Mesodermal cell (in vitro differentiated cells): ENCODE data around the gene CCND1. TPM values are rescaled to one million over a fixed set of nuclear protein-coding genes. Genes with fewer than 3 reads are reported as not detected.
A peak's percentile ranks its signal among the peaks of the same experiment; 100 is the strongest.

Experiments used
- H3K27ac ChIP-seq: 2 replicates; pipeline ENCODE4 v1.7.0; 2013; ENCODE audit warnings: mild to moderate bottlenecking, low read depth, low read length, moderate library complexity; ENCODE audit not compliant: severe bottlenecking
- H3K36me3 ChIP-seq: 2 replicates; pipeline ENCODE4 v1.7.1; 2013; ENCODE audit warnings: mild to moderate bottlenecking, low read length, moderate library complexity; ENCODE audit not compliant: control insufficient read depth, insufficient read depth
- H3K4me1 ChIP-seq: one replicate; pipeline ENCODE4 v1.7.1; 2013; ENCODE audit warnings: mild to moderate bottlenecking, low read length; ENCODE audit not compliant: insufficient read depth, control insufficient read depth, poor library complexity, severe bottlenecking
- H3K4me3 ChIP-seq: 2 replicates; pipeline ENCODE4 v1.7.0; 2013; ENCODE audit warnings: low read length, control low read depth, mild to moderate bottlenecking; ENCODE audit not compliant: insufficient read depth, poor library complexity, severe bottlenecking; ENCODE audit errors: extremely low read depth
- H3K9me3 ChIP-seq: 2 replicates; pipeline ENCODE4 v1.7.1; 2013; ENCODE audit warnings: mild to moderate bottlenecking, low read length, moderate library complexity; ENCODE audit not compliant: control insufficient read depth
- WGBS, 2 experiments: methylation state at CpG; one replicate each; pipeline ENCODE4 v1.1.5; 2013; ENCODE audit warnings: missing lambda C conversion rate in 2 of 2; ENCODE audit not compliant: insufficient coverage in 2 of 2; 5-methylcytosine and 5-hydroxymethylcytosine counted together
- polyA plus RNA-seq, 2 experiments: library from polyadenylated mRNA; stranded (reverse); fragments of 50-300 nt; gene quantifications; one replicate each; pipeline ENCODE4 v1.2.3, GENCODE V29; 2013

The CCND1 gene
- 278 TPM for polyA plus RNA-seq (2013, experiment 1 of 2)
- 285 TPM for polyA plus RNA-seq (2013, experiment 2 of 2)

DNA sequence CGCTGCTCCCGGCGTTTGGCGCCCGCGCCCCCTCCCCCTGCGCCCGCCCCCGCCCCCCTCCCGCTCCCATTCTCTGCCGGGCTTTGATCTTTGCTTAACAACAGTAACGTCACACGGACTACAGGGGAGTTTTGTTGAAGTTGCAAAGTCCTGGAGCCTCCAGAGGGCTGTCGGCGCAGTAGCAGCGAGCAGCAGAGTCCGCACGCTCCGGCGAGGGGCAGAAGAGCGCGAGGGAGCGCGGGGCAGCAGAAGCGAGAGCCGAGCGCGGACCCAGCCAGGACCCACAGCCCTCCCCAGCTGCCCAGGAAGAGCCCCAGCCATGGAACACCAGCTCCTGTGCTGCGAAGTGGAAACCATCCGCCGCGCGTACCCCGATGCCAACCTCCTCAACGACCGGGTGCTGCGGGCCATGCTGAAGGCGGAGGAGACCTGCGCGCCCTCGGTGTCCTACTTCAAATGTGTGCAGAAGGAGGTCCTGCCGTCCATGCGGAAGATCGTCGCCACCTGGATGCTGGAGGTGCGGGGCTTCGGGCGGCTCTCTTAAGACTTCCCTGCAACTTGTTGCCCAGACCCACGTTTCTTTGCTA lies at the start of gene CCND1:
Gene CCND1 (plus strand): TSS at position 162 of the 587 bp plus-strand sequence. CDS start 158 bp downstream, at position 320.
- Histone ChIP-seq H3K36me3 (peaks cover 41% of the 10 kb centered on the region), H3K9me3 (no peaks in the 10 kb centered on the region), H3K4me3 (peak within 1 kb of the TSS; percentile 97), H3K4me1 (peaks cover 20% of the 10 kb centered on the region), H3K27ac (peak within 1 kb of the TSS; percentile 83)
- 0% methylated on average over 28 to 30 of the region's 49 CpGs for WGBS, 2 experiments

DNA sequence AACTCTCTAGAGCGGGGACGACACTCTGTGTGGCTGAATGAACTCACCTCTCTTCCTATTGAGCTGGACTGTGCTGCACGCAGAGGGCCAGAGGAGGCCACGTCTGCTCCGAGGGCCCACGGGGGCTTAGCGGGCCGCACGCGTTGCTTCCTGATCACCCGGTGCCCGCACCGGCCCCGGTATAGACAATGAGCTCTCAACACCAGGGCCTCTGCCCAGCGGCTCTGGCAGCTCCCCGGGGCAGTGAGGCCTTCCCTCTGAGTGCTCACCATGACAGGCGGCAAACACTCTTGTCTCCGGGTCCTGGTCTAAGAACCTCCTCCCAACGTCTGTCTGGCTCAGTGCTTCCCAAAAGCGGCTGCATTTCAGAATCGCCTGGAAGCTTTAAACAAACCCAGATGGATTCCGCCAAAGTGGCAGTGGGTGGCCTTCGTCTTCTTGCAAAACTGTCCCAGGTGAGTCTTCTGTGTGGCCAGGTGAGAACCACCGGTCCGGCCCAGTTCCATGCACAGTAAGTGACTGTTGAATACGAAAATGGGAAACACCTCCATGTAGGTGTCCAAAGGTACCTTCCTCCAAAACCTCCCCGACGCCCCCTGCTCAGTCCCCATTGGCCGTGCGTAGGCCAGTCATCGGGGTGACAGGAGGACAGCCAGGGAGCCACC lies 47.8 kb upstream of the CCND1 start:
- Histone ChIP-seq H3K9me3 (peaks cover 9% of the 10 kb centered on the region), H3K36me3 (no peaks in the 10 kb centered on the region), H3K4me3 (no peak overlapping the region), H3K4me1 (peaks cover 4% of the 10 kb centered on the region), H3K27ac (no peak overlapping the region)
- WGBS, 2 experiments: 94 to 96% methylated on average over 31 of the region's 31 CpGs

- WGBS, 2 experiments: 96 to 100% methylated on average over 3 to 6 of the region's 6 CpGs
- peaks cover under 1% of the 10 kb centered on the region for H3K4me1 ChIP-seq
- H3K4me3 ChIP-seq: no peak overlapping the region
- H3K27ac ChIP-seq: no peak overlapping the region
- H3K36me3 ChIP-seq: no peaks in the 10 kb centered on the region
- peaks cover 9% of the 10 kb centered on the region for H3K9me3 ChIP-seq
Observed at GRCh38 chr11:69593851-69594250, 47.1 kb upstream of the CCND1 start.

GRCh38 chr11:69594481-69594880 lies 46.5 kb upstream of the CCND1 start:
- H3K36me3 ChIP-seq: no peaks in the 10 kb centered on the region
- no peak overlapping the region for H3K27ac ChIP-seq
- WGBS, 2 experiments: 95 to 100% methylated on average over 1 to 11 of the region's 11 CpGs
- H3K4me1 ChIP-seq: no peaks in the 10 kb centered on the region
- H3K4me3 ChIP-seq: no peak overlapping the region
- H3K9me3 ChIP-seq: peaks cover 9% of the 10 kb centered on the region

DNA sequence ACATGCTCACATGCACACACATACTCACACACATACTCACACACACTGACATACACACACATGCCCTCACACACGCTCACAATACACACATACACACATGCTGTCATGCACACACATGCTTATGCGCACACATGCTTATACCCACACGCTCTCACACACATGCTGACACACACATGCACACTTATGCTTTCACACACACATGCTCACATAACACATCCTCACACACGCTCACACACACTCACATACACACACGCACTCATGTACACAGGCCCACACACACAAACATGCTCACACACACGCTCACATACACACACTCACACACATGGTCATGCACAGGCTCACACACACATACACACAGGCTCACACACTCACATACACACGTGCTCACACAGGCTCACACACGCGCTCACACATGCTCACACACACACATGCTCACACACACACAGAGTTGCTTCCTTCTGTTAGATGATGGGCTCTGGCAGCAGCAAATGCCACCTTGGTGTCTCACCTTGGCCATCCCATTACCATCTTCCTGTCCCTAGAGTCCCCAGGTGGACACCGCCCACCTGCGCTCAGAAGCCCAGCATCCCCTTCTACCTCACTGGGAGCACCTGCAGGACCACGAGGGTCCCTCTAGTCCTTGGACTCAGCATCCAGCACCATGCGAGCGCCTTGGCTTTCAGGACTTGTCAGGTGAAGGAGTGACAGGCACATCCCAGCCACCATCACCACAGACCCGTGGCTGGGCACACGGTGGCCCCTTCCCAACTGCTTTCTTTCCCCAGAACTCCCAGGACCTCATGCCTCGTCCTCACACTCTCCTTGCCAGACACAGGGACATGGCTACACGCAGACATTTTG lies 44.9 kb upstream of the CCND1 start:
- Histone ChIP-seq H3K27ac (no peak overlapping the region), H3K4me3 (no peak overlapping the region), H3K36me3 (no peaks in the 10 kb centered on the region), H3K9me3 (peaks cover 9% of the 10 kb centered on the region), H3K4me1 (no peaks in the 10 kb centered on the region)
- WGBS, 2 experiments: 58 to 67% methylated on average over 12 to 17 of the region's 18 CpGs

- WGBS, 2 experiments: 73 to 78% methylated on average over 5 of the region's 5 CpGs
Observed at GRCh38 chr11:69598147-69598546, 42.8 kb upstream of the CCND1 start.

GRCh38 chr11:69599502-69599901 lies 41.5 kb upstream of the CCND1 start:
- peaks cover 7% of the 10 kb centered on the region for H3K4me1 ChIP-seq
- no peaks in the 10 kb centered on the region for H3K9me3 ChIP-seq
- WGBS, 2 experiments: 91 to 92% methylated on average over 11 of the region's 11 CpGs
- H3K27ac ChIP-seq: no peak overlapping the region
- H3K36me3 ChIP-seq: no peaks in the 10 kb centered on the region
- no peak overlapping the region for H3K4me3 ChIP-seq

More at GRCh38 chr11:69598147-69598546, 42.8 kb upstream of the CCND1 start:
- no peaks in the 10 kb centered on the region for H3K36me3 ChIP-seq
- no peaks in the 10 kb centered on the region for H3K9me3 ChIP-seq
- no peak overlapping the region for H3K4me3 ChIP-seq
- H3K27ac ChIP-seq: no peak overlapping the region
- H3K4me1 ChIP-seq: peaks cover 1% of the 10 kb centered on the region

DNA sequence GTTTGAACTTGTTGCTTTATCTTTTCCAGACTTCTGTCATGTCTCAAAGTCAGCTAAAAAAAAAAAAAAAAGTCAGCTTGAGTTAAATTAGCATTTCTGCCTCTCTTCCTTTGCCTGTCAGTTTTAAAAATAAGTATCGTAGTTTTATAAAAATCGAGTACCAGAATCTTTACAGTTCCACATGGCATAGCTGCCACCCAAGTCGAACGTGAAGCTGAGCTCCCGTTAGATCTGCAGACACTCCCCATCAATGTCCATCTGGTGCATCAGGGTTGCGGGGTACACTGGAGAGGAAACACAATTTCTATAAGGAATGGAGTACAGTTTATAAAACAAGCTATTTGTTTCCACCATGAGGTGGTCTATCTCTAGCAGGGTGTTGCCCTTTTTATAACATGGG lies 41.0 kb upstream of the CCND1 start:
- Histone ChIP-seq H3K36me3 (no peaks in the 10 kb centered on the region), H3K27ac (no peak overlapping the region), H3K4me3 (no peak overlapping the region), H3K4me1 (peaks cover 7% of the 10 kb centered on the region), H3K9me3 (no peaks in the 10 kb centered on the region)
- 95 to 100% methylated on average over 2 to 3 of the region's 6 CpGs for WGBS, 2 experiments

- Histone ChIP-seq H3K36me3 (no peaks in the 10 kb centered on the region), H3K4me3 (no peak overlapping the region), H3K9me3 (no peaks in the 10 kb centered on the region), H3K4me1 (peaks cover 7% of the 10 kb centered on the region), H3K27ac (no peak overlapping the region)
- 91 to 97% methylated on average over 10 to 12 of the region's 12 CpGs for WGBS, 2 experiments
Observed at GRCh38 chr11:69601011-69601975, 39.7 kb upstream of the CCND1 start.
